HUES48 (cell line): ENCODE data around the gene POLG2.

Source experiments
- H3K27ac ChIP-seq: one replicate; pipeline ENCODE4 v1.7.0; 2013; ENCODE audit warnings: low read depth, low read length, inconsistent platforms
- H3K27me3 ChIP-seq: 2 replicates; pipeline ENCODE4 v1.6.1; 2013; ENCODE audit warnings: mild to moderate bottlenecking, low read length; ENCODE audit not compliant: control insufficient read depth, insufficient read depth
- H3K36me3 ChIP-seq: 2 replicates; pipeline ENCODE4 v1.6.1; 2013; ENCODE audit warnings: low read length; ENCODE audit not compliant: control insufficient read depth, insufficient read depth
- H3K4me1 ChIP-seq: 2 replicates; pipeline ENCODE4 v1.6.1; 2013; ENCODE audit warnings: mild to moderate bottlenecking, low read length; ENCODE audit not compliant: control insufficient read depth, insufficient read depth
- H3K4me3 ChIP-seq: 2 replicates; pipeline ENCODE4 v1.5.1; 2013; ENCODE audit warnings: mild to moderate bottlenecking, low read depth, low read length
- H3K9ac ChIP-seq: 2 replicates; pipeline ENCODE4 v1.6.1; 2013; ENCODE audit warnings: mild to moderate bottlenecking, low read depth, low read length, moderate library complexity
- H3K9me3 ChIP-seq: 2 replicates; pipeline ENCODE4 v1.6.1; 2013; ENCODE audit warnings: low read length; ENCODE audit not compliant: control insufficient read depth, insufficient read depth

Gene POLG2

GRCh38 chr17:64505340-64506200, 8.7 kb upstream of the POLG2 start:
- Histone ChIP-seq H3K4me3 (peak overlapping the region; percentile 90), H3K9me3 (no peaks in the 10 kb centered on the region), H3K4me1 (peaks cover 21% of the 10 kb centered on the region; the same call in 1 of the 2 replicates), H3K9ac (peak overlapping the region; percentile 100), H3K27ac (peak overlapping the region; percentile 98), H3K36me3 (peaks cover 68% of the 10 kb centered on the region), H3K27me3 (no peaks in the 10 kb centered on the region)

- H3K36me3 ChIP-seq = peaks cover 68% of the 10 kb centered on the region
- peaks cover 17% of the 10 kb centered on the region; the same call in 1 of the 2 replicates for H3K4me1 ChIP-seq
- H3K27me3 ChIP-seq = no peaks in the 10 kb centered on the region
- H3K9me3 ChIP-seq = no peaks in the 10 kb centered on the region
- peak overlapping the region; percentile 100 for H3K9ac ChIP-seq
- H3K4me3 ChIP-seq = peak overlapping the region; percentile 90
- peak overlapping the region; percentile 98 for H3K27ac ChIP-seq
Measured at GRCh38 chr17:64504769-64505339, 8.0 kb upstream of the POLG2 start.

- H3K36me3 ChIP-seq = peaks cover 68% of the 10 kb centered on the region
- H3K4me3 ChIP-seq = peak overlapping the region; percentile 90
- H3K4me1 ChIP-seq = peaks cover 17% of the 10 kb centered on the region; the same call in 1 of the 2 replicates
- no peaks in the 10 kb centered on the region for H3K27me3 ChIP-seq
- no peaks in the 10 kb centered on the region for H3K9me3 ChIP-seq
- H3K9ac ChIP-seq = peak overlapping the region; percentile 100
- H3K27ac ChIP-seq = peak overlapping the region; percentile 38
Measured at GRCh38 chr17:64503821-64504768, 7.2 kb upstream of the POLG2 start.

GRCh38 chr17:64503341-64503740, 6.5 kb upstream of the POLG2 start:
- Histone ChIP-seq H3K27me3 (no peaks in the 10 kb centered on the region), H3K9me3 (no peaks in the 10 kb centered on the region), H3K36me3 (peaks cover 69% of the 10 kb centered on the region), H3K27ac (peak overlapping the region; percentile 2), H3K4me1 (peaks cover 15% of the 10 kb centered on the region; the same call in 1 of the 2 replicates), H3K9ac (no peak overlapping the region), H3K4me3 (no peak overlapping the region)

GRCh38 chr17:64502809-64503208, 6.0 kb upstream of the POLG2 start:
- Histone ChIP-seq H3K36me3 (peaks cover 73% of the 10 kb centered on the region), H3K4me3 (no peak overlapping the region), H3K27ac (peak overlapping the region; percentile 2)

GRCh38 chr17:64502021-64502420, 5.2 kb upstream of the POLG2 start:
- Histone ChIP-seq H3K4me1 (peaks cover 12% of the 10 kb centered on the region; the same call in 1 of the 2 replicates), H3K4me3 (no peak overlapping the region), H3K36me3 (peaks cover 75% of the 10 kb centered on the region), H3K27me3 (no peaks in the 10 kb centered on the region), H3K9ac (no peak overlapping the region), H3K27ac (peak overlapping the region; percentile 32), H3K9me3 (no peaks in the 10 kb centered on the region)

More at GRCh38 chr17:64502809-64503208, 6.0 kb upstream of the POLG2 start:
- H3K4me1 ChIP-seq = peaks cover 12% of the 10 kb centered on the region; the same call in 1 of the 2 replicates
- no peaks in the 10 kb centered on the region for H3K9me3 ChIP-seq
- no peak overlapping the region for H3K9ac ChIP-seq
- no peaks in the 10 kb centered on the region for H3K27me3 ChIP-seq

- Histone ChIP-seq H3K36me3 (peaks cover 75% of the 10 kb centered on the region), H3K9me3 (no peaks in the 10 kb centered on the region), H3K27me3 (no peaks in the 10 kb centered on the region), H3K9ac (no peak overlapping the region), H3K27ac (no peak overlapping the region), H3K4me1 (peaks cover 12% of the 10 kb centered on the region; the same call in 1 of the 2 replicates), H3K4me3 (no peak overlapping the region)
Measured at GRCh38 chr17:64500862-64501765, 4.3 kb upstream of the POLG2 start.

GRCh38 chr17:64500487-64500859, 3.6 kb upstream of the POLG2 start:
- Histone ChIP-seq H3K27me3 (no peaks in the 10 kb centered on the region), H3K27ac (peak overlapping the region; percentile 53), H3K36me3 (peaks cover 75% of the 10 kb centered on the region), H3K9ac (no peak overlapping the region), H3K4me1 (peaks cover 12% of the 10 kb centered on the region; the same call in 1 of the 2 replicates), H3K4me3 (no peak overlapping the region), H3K9me3 (no peaks in the 10 kb centered on the region)

GRCh38 chr17:64499805-64500486, 3.1 kb upstream of the POLG2 start:
- H3K4me1 ChIP-seq = peaks cover 12% of the 10 kb centered on the region; the same call in 1 of the 2 replicates
- no peaks in the 10 kb centered on the region for H3K27me3 ChIP-seq
- no peak overlapping the region for H3K4me3 ChIP-seq
- H3K27ac ChIP-seq = peak overlapping the region; percentile 53
- no peaks in the 10 kb centered on the region for H3K9me3 ChIP-seq
- no peak overlapping the region for H3K9ac ChIP-seq
- H3K36me3 ChIP-seq = peaks cover 74% of the 10 kb centered on the region
